Measurements from ENCODE around the gene LIME1.

LIME1 gene

DNA sequence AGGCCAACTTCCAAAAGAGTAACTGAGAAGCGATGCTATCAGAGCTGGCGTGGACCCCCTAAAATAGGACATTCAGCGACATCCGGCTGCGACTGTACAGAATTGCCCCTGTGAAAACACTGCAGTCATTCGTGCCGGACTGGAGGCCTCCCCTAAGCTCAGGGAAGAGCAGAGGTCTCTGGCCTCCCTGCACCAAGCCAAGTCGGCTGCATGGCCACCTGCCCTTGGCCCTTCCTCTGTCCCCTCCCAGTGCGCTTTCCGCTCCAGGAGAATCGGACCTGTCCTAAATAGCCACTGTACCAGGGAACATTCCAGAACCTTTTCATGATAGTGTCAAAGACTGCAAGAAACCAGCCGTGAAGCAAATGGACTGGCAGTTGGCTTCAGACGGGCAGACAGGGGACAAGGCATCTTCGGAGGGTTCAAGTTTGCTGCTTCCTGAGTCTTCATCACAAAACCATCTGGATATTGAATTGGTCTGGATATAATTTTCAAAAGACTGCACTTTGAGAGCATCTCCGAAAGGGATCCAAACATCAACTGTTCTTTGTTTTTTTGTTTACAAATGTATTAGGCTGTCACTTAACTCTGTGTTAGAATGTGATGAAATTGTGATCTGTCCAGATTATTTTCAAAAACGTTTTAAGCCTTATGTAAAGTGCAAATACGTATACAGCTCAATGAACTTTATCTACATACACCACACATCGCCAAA, 19.6 kb downstream of the LIME1 start:
- H3F3A ChIP-seq (ENCODE audit: control insufficient read depth, insufficient read depth), result no peaks in the 10 kb centered on the region
- no peaks in the 10 kb centered on the region for H4K20me1 ChIP-seq (ENCODE audit: control insufficient read depth, insufficient read depth, low read depth, low read length)
- no peaks in the 10 kb centered on the region for H3K9me2 ChIP-seq (replicated peaks; ENCODE audit: control insufficient read depth, low read length)
- no peak overlapping the region for H3K4me3 ChIP-seq (ENCODE audit: low read length)
- peaks cover 3% of the 10 kb centered on the region for H3K4me1 ChIP-seq (ENCODE audit: control insufficient read depth, low read length)
- H3K9me3 ChIP-seq (ENCODE audit: control insufficient read depth, insufficient read depth, low read length), result no peaks in the 10 kb centered on the region
- no peaks in the 10 kb centered on the region for H3K79me2 ChIP-seq (ENCODE audit: control insufficient read depth, low read length)
- H3K27me3 ChIP-seq (ENCODE audit: control insufficient read depth, low read length), result peaks cover 8% of the 10 kb centered on the region; the same call in 1 of the 2 replicates
- no peak overlapping the region for H3K27ac ChIP-seq (ENCODE audit: low read depth, low read length)
- H3K4me2 ChIP-seq (ENCODE audit: low read length), result no peak overlapping the region
- no peaks in the 10 kb centered on the region for H3K36me3 ChIP-seq (ENCODE audit: control insufficient read depth, low read length)
- no peak for TF ChIP-seq EZH2phosphoT487 (IDR thresholded peaks at IDR 0.05; ENCODE audit: borderline replicate concordance, low read length)
- TF ChIP-seq, protein P1, sequence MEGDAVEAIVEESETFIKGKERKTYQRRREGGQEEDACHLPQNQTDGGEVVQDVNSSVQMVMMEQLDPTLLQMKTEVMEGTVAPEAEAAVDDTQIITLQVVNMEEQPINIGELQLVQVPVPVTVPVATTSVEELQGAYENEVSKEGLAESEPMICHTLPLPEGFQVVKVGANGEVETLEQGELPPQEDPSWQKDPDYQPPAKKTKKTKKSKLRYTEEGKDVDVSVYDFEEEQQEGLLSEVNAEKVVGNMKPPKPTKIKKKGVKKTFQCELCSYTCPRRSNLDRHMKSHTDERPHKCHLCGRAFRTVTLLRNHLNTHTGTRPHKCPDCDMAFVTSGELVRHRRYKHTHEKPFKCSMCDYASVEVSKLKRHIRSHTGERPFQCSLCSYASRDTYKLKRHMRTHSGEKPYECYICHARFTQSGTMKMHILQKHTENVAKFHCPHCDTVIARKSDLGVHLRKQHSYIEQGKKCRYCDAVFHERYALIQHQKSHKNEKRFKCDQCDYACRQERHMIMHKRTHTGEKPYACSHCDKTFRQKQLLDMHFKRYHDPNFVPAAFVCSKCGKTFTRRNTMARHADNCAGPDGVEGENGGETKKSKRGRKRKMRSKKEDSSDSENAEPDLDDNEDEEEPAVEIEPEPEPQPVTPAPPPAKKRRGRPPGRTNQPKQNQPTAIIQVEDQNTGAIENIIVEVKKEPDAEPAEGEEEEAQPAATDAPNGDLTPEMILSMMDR (IDR thresholded peaks at IDR 0.05; ENCODE audit: low read depth, low read length, poor library complexity, severe bottlenecking), result no peak

- H3K4me2 ChIP-seq (ENCODE audit: low read length), result no peak overlapping the region
- H3K9me2 ChIP-seq (replicated peaks; ENCODE audit: control insufficient read depth, low read length), result no peaks in the 10 kb centered on the region
- H4K20me1 ChIP-seq (ENCODE audit: control insufficient read depth, insufficient read depth, low read depth, low read length), result no peaks in the 10 kb centered on the region
- no peaks in the 10 kb centered on the region for H3K4me1 ChIP-seq (ENCODE audit: control insufficient read depth, low read length)
- H3F3A ChIP-seq (ENCODE audit: control insufficient read depth, insufficient read depth), result no peaks in the 10 kb centered on the region
- H3K27me3 ChIP-seq (ENCODE audit: control insufficient read depth, low read length), result peaks cover 8% of the 10 kb centered on the region; the same call in 1 of the 2 replicates
- TF ChIP-seq, protein P1 (IDR thresholded peaks at IDR 0.05; ENCODE audit: low read depth, low read length, poor library complexity, severe bottlenecking), result no peak
- TF ChIP-seq EZH2phosphoT487 (IDR thresholded peaks at IDR 0.05; ENCODE audit: borderline replicate concordance, low read length), result no peak
- no peaks in the 10 kb centered on the region for H3K36me3 ChIP-seq (ENCODE audit: control insufficient read depth, low read length)
- no peak overlapping the region for H3K4me3 ChIP-seq (ENCODE audit: low read length)
- no peaks in the 10 kb centered on the region for H3K9me3 ChIP-seq (ENCODE audit: control insufficient read depth, insufficient read depth, low read length)
- H3K27ac ChIP-seq (ENCODE audit: low read depth, low read length), result no peak overlapping the region
- H3K79me2 ChIP-seq (ENCODE audit: control insufficient read depth, low read length), result no peaks in the 10 kb centered on the region
These were observed 20.2 kb downstream of the LIME1 start for GRCh38 chr20:63756648-63756991.

DNA sequence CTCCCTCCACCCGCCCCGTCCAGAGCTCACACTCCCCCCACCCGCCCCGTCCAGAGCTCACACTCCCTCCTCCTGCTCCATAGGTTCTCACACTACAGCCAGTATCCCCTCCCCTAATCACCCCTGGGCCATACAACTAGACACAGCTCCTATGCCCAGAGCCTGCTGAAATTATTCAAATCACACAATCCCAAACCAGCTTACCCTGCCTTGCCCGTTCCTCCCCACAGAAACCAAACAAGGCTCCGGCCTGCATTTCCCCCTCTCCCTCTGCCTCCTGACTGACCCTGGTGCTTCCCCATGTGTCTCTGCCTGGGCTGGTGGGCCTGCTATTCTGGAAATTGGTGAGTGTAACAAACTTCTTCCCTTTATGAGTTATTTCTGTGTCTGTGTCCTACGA, 21.7 kb downstream of the LIME1 start:
- no peaks in the 10 kb centered on the region for H4K20me1 ChIP-seq (ENCODE audit: control insufficient read depth, insufficient read depth, low read depth, low read length)
- no peak overlapping the region for H3K27ac ChIP-seq (ENCODE audit: low read depth, low read length)

More for the DNA sequence above, 21.7 kb downstream of the LIME1 start:
- Histone ChIP-seq H3K79me2 (ENCODE audit: control insufficient read depth, low read length) (no peaks in the 10 kb centered on the region), H3K9me3 (ENCODE audit: control insufficient read depth, insufficient read depth, low read length) (no peaks in the 10 kb centered on the region), H3K9me2 (replicated peaks; ENCODE audit: control insufficient read depth, low read length) (no peaks in the 10 kb centered on the region), H3F3A (ENCODE audit: control insufficient read depth, insufficient read depth) (no peaks in the 10 kb centered on the region), H3K36me3 (ENCODE audit: control insufficient read depth, low read length) (no peaks in the 10 kb centered on the region), H3K27me3 (ENCODE audit: control insufficient read depth, low read length) (peaks cover 15% of the 10 kb centered on the region), H3K4me2 (ENCODE audit: low read length) (no peak overlapping the region), H3K4me3 (ENCODE audit: low read length) (no peak overlapping the region), H3K4me1 (ENCODE audit: control insufficient read depth, low read length) (no peaks in the 10 kb centered on the region)
- TF ChIP-seq EZH2phosphoT487 (IDR thresholded peaks at IDR 0.05; ENCODE audit: borderline replicate concordance, low read length), result no peak
- TF ChIP-seq, protein P1 (IDR thresholded peaks at IDR 0.05; ENCODE audit: low read depth, low read length, poor library complexity, severe bottlenecking), result no peak
